ENCODE results near the gene GABRE.

GABRE gene

DNA sequence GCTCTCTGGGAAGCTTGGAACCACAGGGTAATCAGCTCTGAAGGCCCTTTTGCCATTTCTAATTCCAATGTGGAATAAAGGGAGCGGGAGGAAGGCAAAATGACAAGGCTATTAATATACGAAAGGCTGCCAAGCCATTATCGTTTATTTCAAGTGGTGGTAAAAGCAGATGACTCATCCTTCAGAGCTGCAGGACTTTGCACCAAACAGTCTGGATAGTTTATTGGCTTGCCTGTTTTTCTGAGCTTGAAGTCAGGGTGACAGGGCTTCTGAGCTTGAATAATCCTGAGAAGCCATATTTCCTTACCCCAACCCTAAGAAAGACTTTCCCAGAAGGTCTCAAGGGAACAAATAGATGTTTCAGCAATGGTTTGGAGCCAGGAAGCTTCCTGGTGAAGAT lies 7.7 kb upstream of the GABRE start:
- H3K4me3 ChIP-seq (ENCODE audit: low read depth, low read length, poor library complexity, severe bottlenecking), result no peak overlapping the region
- no peaks in the 10 kb centered on the region for H3F3A ChIP-seq (ENCODE audit: insufficient read depth, low read length)
- H2AFZ ChIP-seq (ENCODE audit: low read length), result no peak overlapping the region
- no peaks in the 10 kb centered on the region for H3K27me3 ChIP-seq (ENCODE audit: insufficient read depth, low read length)
- no peaks in the 10 kb centered on the region for H3K36me3 ChIP-seq (ENCODE audit: insufficient read depth, low read length)
- no peaks in the 10 kb centered on the region for H3K9me2 ChIP-seq (ENCODE audit: low read depth, low read length)
- H3K79me2 ChIP-seq (ENCODE audit: insufficient read depth, low read length), result no peaks in the 10 kb centered on the region
- H4K20me1 ChIP-seq (ENCODE audit: insufficient read depth, low read length), result no peaks in the 10 kb centered on the region
- H3K4me1 ChIP-seq (ENCODE audit: insufficient read depth, low read length, severe bottlenecking), result no peaks in the 10 kb centered on the region
- no peak for TF ChIP-seq EZH2 (IDR thresholded peaks at IDR 0.05; ENCODE audit: borderline replicate concordance, low read length)
- TF ChIP-seq, protein P1, sequence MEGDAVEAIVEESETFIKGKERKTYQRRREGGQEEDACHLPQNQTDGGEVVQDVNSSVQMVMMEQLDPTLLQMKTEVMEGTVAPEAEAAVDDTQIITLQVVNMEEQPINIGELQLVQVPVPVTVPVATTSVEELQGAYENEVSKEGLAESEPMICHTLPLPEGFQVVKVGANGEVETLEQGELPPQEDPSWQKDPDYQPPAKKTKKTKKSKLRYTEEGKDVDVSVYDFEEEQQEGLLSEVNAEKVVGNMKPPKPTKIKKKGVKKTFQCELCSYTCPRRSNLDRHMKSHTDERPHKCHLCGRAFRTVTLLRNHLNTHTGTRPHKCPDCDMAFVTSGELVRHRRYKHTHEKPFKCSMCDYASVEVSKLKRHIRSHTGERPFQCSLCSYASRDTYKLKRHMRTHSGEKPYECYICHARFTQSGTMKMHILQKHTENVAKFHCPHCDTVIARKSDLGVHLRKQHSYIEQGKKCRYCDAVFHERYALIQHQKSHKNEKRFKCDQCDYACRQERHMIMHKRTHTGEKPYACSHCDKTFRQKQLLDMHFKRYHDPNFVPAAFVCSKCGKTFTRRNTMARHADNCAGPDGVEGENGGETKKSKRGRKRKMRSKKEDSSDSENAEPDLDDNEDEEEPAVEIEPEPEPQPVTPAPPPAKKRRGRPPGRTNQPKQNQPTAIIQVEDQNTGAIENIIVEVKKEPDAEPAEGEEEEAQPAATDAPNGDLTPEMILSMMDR (IDR thresholded peaks at IDR 0.05; ENCODE audit: low read length), result no peak
- no peaks in the 10 kb centered on the region for H3K9me3 ChIP-seq (ENCODE audit: low read length)
- H3K4me2 ChIP-seq (ENCODE audit: low read length), result no peak overlapping the region
- no peak overlapping the region for H3K9ac ChIP-seq (ENCODE audit: low read length)
- H3K27ac ChIP-seq (ENCODE audit: low read depth, low read length, poor library complexity, severe bottlenecking), result no peak overlapping the region

DNA sequence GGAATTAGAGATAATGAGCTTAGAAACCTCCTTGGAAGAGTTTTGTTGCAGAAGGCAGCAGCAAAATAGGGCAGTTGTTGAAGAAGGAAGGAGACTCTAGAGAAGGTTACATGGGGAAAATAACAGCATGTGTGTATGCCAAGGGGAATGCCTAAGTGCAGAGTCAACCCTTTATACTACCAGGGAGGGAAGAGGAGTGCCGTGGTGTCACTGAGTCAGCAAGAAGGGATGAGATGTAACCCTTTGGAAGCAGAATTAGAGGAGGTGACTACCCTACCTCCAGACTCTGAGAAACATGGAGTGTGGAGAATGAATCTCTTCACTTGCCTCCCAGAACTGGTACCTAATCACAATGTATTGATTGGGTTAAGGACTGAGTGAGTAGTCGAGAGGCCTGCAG lies 6.7 kb upstream of the GABRE start:
- Histone ChIP-seq H3K4me2 (ENCODE audit: low read length) (no peak overlapping the region), H3K27ac (ENCODE audit: low read depth, low read length, poor library complexity, severe bottlenecking) (no peak overlapping the region)

DNA sequence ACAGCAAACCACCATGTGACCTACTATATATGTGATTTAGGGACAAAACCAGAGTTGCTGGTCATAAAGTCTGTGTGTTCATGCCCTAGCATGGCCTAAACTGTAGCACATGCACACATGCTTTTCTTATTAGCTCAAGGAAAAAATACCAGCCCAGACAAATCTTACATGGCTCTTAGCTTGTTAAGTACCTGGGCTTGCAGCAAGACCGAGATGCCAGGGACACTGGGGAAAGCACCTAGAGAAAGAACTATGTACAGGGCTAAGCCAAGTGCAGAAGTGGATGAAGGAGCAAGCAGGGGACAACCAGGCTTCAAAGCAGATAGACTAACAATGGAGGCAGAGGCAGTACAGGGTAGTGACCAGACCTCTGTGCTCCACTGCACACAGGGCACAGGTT lies 3.4 kb upstream of the GABRE start:
- no peak overlapping the region for H3K4me3 ChIP-seq (ENCODE audit: low read depth, low read length, poor library complexity, severe bottlenecking)
- no peaks in the 10 kb centered on the region for H3K4me1 ChIP-seq (ENCODE audit: insufficient read depth, low read length, severe bottlenecking)
- no peaks in the 10 kb centered on the region for H3K9me3 ChIP-seq (ENCODE audit: low read length)
- no peaks in the 10 kb centered on the region for H4K20me1 ChIP-seq (ENCODE audit: insufficient read depth, low read length)
- no peaks in the 10 kb centered on the region for H3K9me2 ChIP-seq (ENCODE audit: low read depth, low read length)
- no peak overlapping the region for H3K4me2 ChIP-seq (ENCODE audit: low read length)
- no peaks in the 10 kb centered on the region for H3F3A ChIP-seq (ENCODE audit: insufficient read depth, low read length)
- no peak overlapping the region for H3K9ac ChIP-seq (ENCODE audit: low read length)
- H3K36me3 ChIP-seq (ENCODE audit: insufficient read depth, low read length), result no peaks in the 10 kb centered on the region
- TF ChIP-seq EZH2 (IDR thresholded peaks at IDR 0.05; ENCODE audit: borderline replicate concordance, low read length), result no peak
- TF ChIP-seq, protein P1 (IDR thresholded peaks at IDR 0.05; ENCODE audit: low read length), result no peak
- H2AFZ ChIP-seq (ENCODE audit: low read length), result no peak overlapping the region
- no peaks in the 10 kb centered on the region for H3K27me3 ChIP-seq (ENCODE audit: insufficient read depth, low read length)
- H3K27ac ChIP-seq (ENCODE audit: low read depth, low read length, poor library complexity, severe bottlenecking), result no peak overlapping the region
- H3K79me2 ChIP-seq (ENCODE audit: insufficient read depth, low read length), result no peaks in the 10 kb centered on the region

More for the DNA sequence above, 6.7 kb upstream of the GABRE start:
- Histone ChIP-seq H3K36me3 (ENCODE audit: insufficient read depth, low read length) (no peaks in the 10 kb centered on the region), H3K9me2 (ENCODE audit: low read depth, low read length) (no peaks in the 10 kb centered on the region), H3K9me3 (ENCODE audit: low read length) (no peaks in the 10 kb centered on the region), H3K79me2 (ENCODE audit: insufficient read depth, low read length) (no peaks in the 10 kb centered on the region), H2AFZ (ENCODE audit: low read length) (no peak overlapping the region), H3K4me1 (ENCODE audit: insufficient read depth, low read length, severe bottlenecking) (no peaks in the 10 kb centered on the region), H3F3A (ENCODE audit: insufficient read depth, low read length) (no peaks in the 10 kb centered on the region), H4K20me1 (ENCODE audit: insufficient read depth, low read length) (no peaks in the 10 kb centered on the region), H3K4me3 (ENCODE audit: low read depth, low read length, poor library complexity, severe bottlenecking) (no peak overlapping the region), H3K9ac (ENCODE audit: low read length) (no peak overlapping the region), H3K27me3 (ENCODE audit: insufficient read depth, low read length) (no peaks in the 10 kb centered on the region)
- TF ChIP-seq, protein P1 (IDR thresholded peaks at IDR 0.05; ENCODE audit: low read length), result no peak
- no peak for TF ChIP-seq EZH2 (IDR thresholded peaks at IDR 0.05; ENCODE audit: borderline replicate concordance, low read length)
